ENCODE measurements around the gene NPAS4. TPM values are rescaled to one million over a fixed set of nuclear protein-coding genes. Genes with fewer than 3 reads are reported as not detected.

Gene NPAS4
- total RNA-seq, 2 donors from 2014 or later, result not detected

GRCh38 chr11:66447012-66447411 is 26.2 kb downstream of the NPAS4 start:
- TF ChIP-seq POLR2A (IDR thresholded peaks at IDR 0.05) (no peak), CTCF (IDR thresholded peaks at IDR 0.05) (no peak)
- no peak for ATAC-seq
- intact Hi-C loops (cut with DNase I), result no loop called here
- Histone ChIP-seq H3K4me3 (no peak overlapping the region), H3K36me3 (replicated peaks in 1 of 2; ENCODE audit: insufficient read depth in 1 of 2, low read depth in 2 of 2) (no peaks in the 10 kb centered on the region), H3K27me3 (no peaks in the 10 kb centered on the region), H3K4me1 (no peaks in the 10 kb centered on the region), H3K27ac (no peak overlapping the region), H3K9me3 (peaks cover 0 to 3% (median 0%) of the 10 kb centered on the region in 3 donors)
- DNase-seq, result no peak

GRCh38 chr11:66448523-66448922 is 27.7 kb downstream of the NPAS4 start:
- intact Hi-C loops (cut with DNase I), result no loop called here
- no peaks in the 10 kb centered on the region for H3K27me3 ChIP-seq
- no peak overlapping the region for H3K4me3 ChIP-seq
- H3K27ac ChIP-seq, result no peak overlapping the region
- H3K36me3 ChIP-seq (replicated peaks in 1 of 2; ENCODE audit: insufficient read depth in 1 of 2, low read depth in 2 of 2), result no peaks in the 10 kb centered on the region
- TF ChIP-seq POLR2A (IDR thresholded peaks at IDR 0.05) (no peak), CTCF (IDR thresholded peaks at IDR 0.05) (no peak)
- no peak for DNase-seq
- 38 to 57% methylated on average over 4 of the region's 4 CpGs for WGBS, 2 donors
- no peaks in the 10 kb centered on the region for H3K4me1 ChIP-seq
- ATAC-seq, result no peak
- H3K9me3 ChIP-seq, result peaks cover 0 to 4% (median 0%) of the 10 kb centered on the region in 3 donors

GRCh38 chr11:66450560-66450959 is 29.7 kb downstream of the NPAS4 start:
- Histone ChIP-seq H3K27me3 (no peaks in the 10 kb centered on the region), H3K4me1 (no peaks in the 10 kb centered on the region), H3K9me3 (peaks cover 0 to 4% (median 0%) of the 10 kb centered on the region in 3 donors), H3K36me3 (replicated peaks in 1 of 2; ENCODE audit: insufficient read depth in 1 of 2, low read depth in 2 of 2) (no peaks in the 10 kb centered on the region), H3K4me3 (no peak overlapping the region), H3K27ac (no peak overlapping the region)
- intact Hi-C loops (cut with DNase I), result no loop called here
- DNase-seq, result no peak
- ATAC-seq, result no peak
- 38 to 53% methylated on average over 4 of the region's 4 CpGs for WGBS, 2 donors
- TF ChIP-seq POLR2A (IDR thresholded peaks at IDR 0.05), result no peak
- no peak for TF ChIP-seq CTCF (IDR thresholded peaks at IDR 0.05)

GRCh38 chr11:66451663-66452062 is 30.8 kb downstream of the NPAS4 start:
- DNase-seq (no peak), ATAC-seq (no peak)
- no peak overlapping the region for H3K4me3 ChIP-seq
- no peaks in the 10 kb centered on the region for H3K4me1 ChIP-seq
- 55 to 67% methylated on average over 4 of the region's 4 CpGs for WGBS, 2 donors
- TF ChIP-seq CTCF (IDR thresholded peaks at IDR 0.05), result no peak
- TF ChIP-seq POLR2A (IDR thresholded peaks at IDR 0.05), result no peak
- H3K36me3 ChIP-seq (replicated peaks in 1 of 2; ENCODE audit: insufficient read depth in 1 of 2, low read depth in 2 of 2), result no peaks in the 10 kb centered on the region
- H3K27me3 ChIP-seq, result no peaks in the 10 kb centered on the region
- H3K9me3 ChIP-seq, result peaks cover 0 to 4% (median 0%) of the 10 kb centered on the region in 3 donors
- intact Hi-C loops (cut with DNase I), result no loop called here
- no peak overlapping the region for H3K27ac ChIP-seq

GRCh38 chr11:66454247-66454646 is 33.4 kb downstream of the NPAS4 start:
- no peak for DNase-seq
- Histone ChIP-seq H3K4me3 (no peak overlapping the region), H3K4me1 (no peaks in the 10 kb centered on the region), H3K27me3 (no peaks in the 10 kb centered on the region), H3K9me3 (peaks cover 0 to 4% (median 0%) of the 10 kb centered on the region in 3 donors), H3K27ac (no peak overlapping the region), H3K36me3 (replicated peaks in 1 of 2; ENCODE audit: insufficient read depth in 1 of 2, low read depth in 2 of 2) (no peaks in the 10 kb centered on the region)
- intact Hi-C loops (cut with DNase I), result no loop called here
- no peak for TF ChIP-seq POLR2A (IDR thresholded peaks at IDR 0.05)
- TF ChIP-seq CTCF (IDR thresholded peaks at IDR 0.05), result no peak
- ATAC-seq, result no peak
- WGBS, 2 donors, result 26 to 35% methylated on average over 6 of the region's 6 CpGs
